HG03039 (cell line): ENCODE results near the gene PCNT.
"Not testable (repeated sequence)": the region's sequence is repeated elsewhere in the genome, so short reads cannot be mapped to it uniquely, and the experiment has no call there.

Source experiments
- ATAC-seq: cut with Tn5 transposase; IDR thresholded peaks from one replicate; pipeline ENCODE4 v1.9.1; 2021; ENCODE audit warnings: mild to moderate bottlenecking, moderate library complexity; ENCODE audit not compliant: unreplicated experiment

Gene PCNT

DNA sequence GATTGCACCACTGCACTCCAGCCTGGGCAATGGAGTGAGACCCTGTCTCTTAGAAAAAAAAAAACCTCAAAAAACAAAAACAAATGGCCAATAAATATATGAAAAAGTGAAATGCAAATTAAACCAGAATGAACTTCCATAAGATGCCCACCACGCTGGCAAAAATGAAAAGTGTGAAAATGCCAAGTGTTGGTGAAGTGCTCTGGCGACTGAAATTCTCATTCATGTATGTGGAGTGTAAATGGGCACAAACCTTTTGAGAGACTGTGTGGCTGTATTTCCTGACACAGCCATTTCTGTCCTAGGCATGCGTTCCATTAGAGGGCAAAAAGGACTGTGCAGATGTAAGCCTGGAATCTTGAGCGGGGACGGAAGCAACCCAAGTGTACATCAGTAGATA lies 19.5 kb upstream of the PCNT start:
- ATAC-seq = no peak

DNA sequence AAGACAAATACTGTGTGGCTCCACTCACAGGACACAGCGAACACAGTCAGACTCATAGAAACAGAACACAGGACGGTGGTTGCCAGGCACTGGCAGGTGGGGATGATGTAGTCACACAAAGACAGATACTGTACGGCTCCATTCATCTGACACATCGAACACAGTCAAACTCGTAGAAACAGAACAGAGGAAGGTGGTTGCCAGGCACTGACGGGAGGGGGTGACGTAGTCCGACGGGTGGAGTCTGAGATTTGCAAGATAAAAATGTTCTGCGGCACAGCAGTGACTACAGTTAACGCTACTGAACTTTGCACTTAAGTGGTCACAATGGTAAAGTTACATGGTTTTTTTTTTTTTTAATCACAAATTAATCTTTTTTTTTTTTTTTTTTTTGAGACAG lies 19.0 kb upstream of the PCNT start:
- no peak for ATAC-seq

DNA sequence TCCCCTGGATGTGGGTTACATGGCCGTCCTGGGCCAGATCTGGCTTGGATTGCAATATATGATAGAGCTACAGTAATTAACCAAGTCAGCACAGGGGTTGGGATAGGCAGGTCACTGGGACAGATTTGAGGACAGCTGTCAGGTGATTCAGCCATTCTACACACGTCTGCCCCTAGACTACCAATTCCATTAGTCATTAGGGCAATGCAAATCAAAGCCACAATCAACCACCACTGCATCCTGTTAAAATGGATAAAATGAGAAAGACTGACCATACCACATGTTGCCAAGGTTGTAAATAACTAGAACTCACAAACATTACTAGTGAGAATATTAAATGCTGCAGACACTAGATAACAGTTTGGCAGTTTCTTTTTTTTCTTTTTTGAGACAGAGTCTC lies 16.3 kb upstream of the PCNT start:
- no peak for ATAC-seq

DNA sequence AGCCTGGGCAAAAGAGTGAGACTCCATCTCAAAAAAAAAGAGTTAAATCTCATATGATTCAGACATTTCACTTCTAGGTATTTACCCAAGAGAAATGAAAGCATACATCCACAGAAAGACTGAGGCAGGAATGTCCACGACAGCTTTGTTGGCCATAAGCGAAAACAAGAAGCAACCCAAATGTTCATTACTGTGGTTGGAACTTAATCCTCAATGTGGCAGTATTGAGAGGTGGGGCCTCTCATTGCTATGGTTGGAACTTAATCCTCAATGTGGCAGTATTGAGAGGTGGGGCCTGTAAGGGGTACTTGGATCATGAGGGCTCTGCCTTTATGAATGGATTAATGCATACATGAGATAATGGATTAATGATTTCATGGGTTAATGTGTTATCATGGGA lies 15.5 kb upstream of the PCNT start:
- no peak for ATAC-seq

DNA sequence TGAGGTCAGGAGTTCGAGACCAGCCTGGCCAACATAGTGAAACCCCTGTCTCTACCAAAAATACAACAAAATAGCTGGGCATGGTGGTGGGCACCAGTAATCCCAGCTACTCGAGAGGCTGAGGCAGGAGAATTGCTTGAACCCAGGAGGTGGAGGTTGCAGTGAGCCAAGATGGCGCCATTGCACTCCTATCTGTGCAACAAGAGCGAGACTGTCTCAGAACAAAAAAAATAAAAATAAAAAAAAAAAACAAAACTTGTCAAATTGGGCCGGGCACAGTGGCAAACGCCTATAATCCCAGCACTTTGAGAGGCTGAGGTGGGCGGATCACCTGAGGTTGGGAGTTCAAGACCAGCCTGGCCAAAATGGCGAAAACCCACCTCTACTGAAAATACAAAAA lies 13.7 kb upstream of the PCNT start:
- ATAC-seq = not testable (repeated sequence)

DNA sequence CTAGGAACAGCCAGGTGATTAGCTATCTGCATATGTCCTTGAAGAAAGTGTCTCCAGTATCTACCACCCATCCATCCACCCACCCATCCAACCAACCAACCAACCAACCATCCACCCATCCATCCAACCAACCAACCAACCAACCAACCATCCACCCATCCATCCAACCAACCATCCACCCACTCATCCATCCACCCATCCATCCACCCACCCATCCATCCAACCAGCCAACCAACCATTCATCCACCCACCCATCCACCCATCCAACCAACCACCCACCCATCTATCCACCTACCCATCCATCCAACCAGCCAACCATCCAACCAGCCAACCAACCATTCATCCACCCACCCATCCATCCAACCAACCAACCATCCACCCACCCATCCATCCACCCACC lies 12.4 kb upstream of the PCNT start:
- no peak for ATAC-seq

DNA sequence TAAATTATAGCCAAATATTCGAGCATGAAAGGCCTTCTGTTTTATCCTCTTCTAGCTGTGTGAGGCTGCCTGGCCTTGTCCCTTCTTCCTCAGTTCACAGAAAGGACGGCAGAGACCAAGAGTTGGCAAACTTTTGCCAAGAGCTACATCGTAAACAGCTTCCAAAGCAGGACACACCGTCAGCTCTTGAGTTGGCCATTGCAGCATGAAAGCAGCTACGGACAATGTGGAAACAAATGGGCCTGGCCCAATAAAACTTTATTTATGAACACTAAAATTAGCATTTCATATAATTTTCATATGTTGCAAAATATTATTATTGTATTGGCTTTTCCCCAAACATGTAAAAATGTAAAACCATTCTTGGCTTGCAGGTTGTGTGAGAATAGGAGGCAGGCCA lies 11.0 kb upstream of the PCNT start:
- ATAC-seq = no peak

DNA sequence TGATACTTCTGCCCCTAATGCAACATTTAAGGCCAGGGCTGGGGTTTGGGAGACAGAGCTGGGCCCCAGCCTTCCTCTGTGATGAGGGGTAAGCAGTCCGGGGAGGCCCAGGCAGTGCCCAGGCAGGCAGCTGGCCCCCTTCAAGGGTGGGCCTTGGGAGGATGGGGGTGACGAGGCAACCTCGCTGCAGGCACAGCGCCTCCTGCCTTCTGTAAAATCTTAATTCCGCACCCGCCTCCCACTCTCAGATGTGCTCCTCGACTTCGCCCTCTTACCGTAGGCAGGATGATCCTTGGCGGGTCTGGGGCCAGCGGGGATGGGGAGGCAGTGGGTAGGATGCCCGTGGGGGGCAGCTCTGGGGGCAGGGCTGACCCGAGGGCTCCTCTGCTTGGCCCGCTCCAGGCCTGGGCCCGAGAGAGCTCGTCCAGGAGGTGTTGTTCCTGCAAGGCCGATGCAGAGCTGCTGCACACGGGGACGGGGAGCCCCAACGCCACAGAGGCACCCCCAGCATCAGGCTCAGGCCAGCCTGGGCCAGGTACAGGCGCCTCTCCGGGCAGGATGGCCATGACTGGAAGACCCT lies 9.4 kb upstream of the PCNT start:
- no peak for ATAC-seq

DNA sequence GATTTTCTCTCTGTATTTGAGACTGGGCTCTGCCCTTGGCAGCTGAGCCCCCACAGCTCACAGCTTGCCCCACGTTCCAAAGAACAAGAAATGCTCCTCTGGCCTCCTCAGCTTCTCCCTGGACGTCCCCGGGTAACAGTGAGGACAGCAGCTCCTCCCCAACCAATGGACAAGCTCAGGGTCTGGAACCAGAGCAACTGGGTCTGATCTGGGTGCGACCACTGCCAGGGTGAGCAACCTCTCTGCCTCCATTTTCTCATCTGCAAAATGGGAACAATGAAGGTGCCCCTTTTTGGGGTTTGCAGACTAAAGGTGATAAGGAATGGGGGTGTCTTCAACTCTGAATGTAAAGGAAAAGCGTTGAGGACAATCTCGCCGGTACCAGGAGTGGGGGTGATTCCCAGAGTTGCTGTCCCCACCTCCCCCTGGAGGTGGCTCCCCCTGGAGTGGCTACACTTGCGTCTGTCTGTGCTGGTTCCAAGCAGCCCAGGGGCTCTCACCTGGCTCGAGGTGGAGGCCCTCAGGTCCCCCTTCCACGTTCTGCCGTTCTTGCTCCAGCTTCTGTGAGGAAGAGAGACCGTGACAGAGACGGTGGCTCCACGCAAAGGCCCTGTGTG lies 7.1 kb upstream of the PCNT start:
- no peak for ATAC-seq

DNA sequence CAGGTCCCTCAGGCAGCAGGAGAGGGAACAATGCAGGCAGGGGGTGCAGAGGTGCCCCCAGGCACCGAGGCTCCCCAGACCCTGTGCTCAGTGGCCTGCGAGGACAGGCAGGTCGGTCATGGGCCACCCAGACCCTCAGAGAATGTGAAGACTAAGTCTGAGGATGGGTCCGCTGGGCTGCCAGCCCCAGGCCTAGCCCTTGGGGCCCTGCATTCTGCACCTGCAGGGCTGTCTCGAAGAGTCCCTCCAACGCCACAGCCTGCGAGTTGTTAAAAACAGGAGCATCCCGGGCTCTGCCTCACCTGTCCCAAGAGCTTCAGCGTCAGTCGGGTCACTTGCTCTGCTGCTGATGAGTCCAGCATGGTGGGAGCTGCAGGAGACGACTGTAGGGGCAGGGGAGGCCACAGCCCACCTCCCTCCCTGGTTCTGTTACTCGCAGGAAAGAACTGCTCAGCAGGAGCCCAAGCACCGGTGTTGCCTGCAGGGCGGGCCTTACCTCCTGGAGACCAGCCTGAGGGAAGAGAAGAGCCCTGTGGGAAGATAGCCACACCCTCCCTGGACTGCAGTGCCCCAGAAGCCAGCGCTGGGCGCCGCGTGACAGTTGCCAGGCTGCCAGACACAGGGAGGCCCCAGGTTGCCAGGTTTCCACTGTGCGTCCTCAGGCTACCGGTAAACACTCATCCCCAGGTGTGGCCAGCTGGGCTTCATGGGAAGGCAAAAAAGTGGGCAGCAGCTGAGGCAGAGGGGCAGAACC lies 6.1 kb upstream of the PCNT start:
- ATAC-seq = no peak

DNA sequence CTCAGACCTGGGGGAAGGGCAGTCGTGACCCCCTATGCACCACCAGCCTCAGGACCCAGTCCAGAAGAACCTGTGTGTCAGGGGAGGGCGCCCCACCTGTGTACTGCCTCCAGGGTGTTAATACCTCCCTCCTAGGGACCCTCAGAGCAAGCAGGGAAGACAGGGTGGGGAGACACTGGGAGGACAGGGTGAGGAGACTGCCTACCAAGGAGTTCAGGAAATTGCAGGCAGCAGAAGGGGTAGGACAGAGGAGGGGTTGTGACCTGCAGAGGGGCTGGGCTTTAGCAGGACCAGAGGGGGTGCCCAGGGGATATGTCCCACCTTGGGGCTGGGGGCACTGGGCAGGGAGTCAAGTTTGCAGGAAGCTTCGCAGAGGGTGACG lies 5.5 kb upstream of the PCNT start:
- no peak for ATAC-seq

DNA sequence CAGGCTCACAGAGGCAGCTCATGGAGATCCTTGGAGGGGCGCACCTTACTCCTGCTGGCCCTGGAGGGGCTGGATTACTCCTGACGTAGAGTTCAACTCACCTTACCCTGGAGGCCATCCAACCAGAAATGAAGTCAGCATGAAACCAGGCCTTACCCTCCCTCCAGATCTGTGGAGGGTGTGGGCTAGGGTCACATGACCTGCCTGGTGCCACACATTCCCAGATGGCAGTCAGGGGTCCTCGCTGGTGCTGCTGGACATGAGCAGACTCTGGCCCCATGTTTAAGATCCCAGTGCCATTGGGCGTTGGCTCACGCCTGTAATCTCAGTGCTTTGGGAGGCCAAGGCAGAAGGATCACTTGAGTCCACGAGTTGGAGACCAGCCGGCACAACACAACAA lies 4.8 kb upstream of the PCNT start:
- no peak for ATAC-seq

DNA sequence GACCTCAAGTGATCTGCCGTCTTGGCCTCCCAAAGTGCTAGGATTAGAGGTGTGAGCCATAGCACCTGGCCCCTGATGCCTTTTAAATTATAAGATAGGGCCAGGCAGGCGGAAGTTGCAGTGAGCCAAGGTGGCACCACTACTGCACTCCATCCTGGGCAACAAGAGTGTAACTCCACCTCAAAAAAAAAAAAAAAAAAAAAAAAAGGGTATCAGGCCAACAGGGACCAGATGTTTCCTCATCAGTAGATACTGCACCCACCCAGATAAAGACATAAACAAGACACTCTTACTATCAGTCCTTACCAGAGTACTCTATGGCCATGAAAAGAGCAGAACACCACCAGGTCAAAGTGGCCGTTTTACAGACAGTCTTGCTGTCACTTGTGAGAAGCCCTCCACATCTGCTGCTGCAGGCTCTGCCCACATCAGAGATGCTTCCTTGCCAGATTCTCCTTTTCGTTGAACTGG lies 3.6 kb upstream of the PCNT start:
- ATAC-seq = no peak

DNA sequence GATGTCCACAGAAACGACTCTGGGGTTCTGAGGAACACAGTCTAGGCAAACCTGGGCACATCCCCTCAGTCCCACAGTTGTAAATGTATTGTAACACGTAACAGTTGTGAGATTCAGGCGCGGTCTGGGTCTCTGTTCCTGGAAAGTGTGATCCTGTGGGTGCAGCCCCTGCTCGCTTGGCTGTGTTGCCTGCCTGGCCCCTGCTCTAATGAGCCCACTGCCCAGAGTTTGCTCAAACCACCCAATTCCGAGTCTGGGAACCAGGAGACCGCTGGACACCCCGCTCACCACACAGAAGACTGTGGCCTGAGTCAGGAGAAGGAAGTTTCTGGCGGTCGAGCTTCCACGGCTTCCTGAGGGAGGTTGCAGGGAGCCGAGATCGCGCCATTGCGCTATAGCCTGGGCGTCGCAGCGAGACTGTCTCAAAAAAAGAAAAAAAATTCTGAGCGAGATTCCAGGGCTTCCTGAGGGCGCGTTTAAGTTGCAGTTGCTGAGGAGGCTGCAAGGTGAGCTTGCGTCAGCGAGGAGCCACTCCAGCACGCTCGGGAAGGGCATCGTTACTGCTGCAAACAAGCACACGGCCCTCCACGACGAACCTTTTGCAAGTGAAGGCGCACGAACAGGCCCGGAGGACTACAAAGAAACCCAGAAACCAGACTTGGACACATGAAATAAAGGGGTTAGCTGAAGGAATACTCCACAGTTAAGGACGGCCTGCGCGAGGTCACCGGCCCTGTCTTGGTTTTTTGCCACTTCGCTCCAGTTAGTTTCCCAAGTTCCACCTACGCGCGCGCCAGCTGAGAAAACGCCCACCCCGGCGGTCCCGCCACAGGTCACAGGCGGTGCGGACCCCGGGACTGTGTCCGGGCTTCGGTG lies 1.4 kb upstream of the PCNT start:
- no peak for ATAC-seq

DNA sequence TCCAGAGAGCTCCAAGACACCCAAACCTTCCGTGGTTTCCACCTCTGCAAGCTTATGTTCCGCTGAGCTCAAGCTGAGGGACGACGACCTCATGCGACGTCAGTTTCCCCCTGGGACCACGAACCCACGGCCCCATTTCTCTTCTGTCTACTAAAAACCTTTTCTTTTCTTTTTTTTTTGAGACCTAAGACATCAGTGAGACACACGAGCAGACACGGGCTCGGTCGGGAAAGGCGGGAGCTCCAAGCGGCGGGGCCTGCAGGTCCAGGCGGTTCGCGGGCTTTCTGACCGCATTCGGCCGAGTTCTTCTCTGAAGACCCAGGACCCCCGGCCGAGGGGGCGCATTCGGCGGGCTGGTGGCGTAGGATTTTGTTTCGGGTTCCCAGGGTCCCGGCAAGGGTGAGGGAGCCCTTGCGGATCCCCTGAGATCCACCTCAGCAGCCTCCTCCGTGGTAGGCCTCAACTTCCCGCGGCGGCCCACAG lies 688 bp upstream of the PCNT start:
- peak; percentile 5 for ATAC-seq

DNA sequence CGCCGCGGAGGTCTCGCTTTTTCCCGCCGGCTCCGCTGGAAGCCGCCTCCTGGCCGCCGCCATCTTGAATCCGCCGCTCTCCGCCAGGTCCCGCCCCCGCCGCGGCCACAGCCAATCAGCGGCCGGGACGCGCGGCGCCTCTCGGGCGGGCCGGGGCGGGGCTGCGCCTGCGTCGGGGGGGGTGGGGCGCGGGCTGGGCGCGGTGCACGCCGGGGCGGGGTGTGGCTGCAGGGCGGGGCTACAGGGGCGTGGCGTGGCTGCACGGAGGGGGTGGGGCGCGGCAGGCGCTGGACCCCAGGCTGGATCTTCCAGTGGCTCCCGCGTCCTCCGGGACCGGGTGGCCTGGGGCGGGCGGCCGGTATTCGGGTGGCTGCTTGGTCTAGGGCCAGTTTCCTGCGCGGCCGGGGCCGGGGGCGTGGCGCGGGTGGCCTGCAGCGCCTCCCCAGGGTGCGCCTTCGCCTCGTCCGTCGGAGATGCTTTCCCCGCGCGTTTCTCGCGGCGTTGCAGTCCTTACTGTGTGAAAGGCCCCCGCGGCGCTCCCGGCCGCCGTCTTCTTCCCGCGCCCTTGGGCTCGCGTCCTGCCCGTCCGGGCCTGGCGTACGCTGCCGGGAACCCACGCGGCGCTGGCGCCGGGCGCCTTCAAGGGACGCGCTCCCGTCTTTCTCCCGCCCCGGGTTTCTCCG lies 575 bp downstream of the PCNT start:
- ATAC-seq = peak; percentile 46

DNA sequence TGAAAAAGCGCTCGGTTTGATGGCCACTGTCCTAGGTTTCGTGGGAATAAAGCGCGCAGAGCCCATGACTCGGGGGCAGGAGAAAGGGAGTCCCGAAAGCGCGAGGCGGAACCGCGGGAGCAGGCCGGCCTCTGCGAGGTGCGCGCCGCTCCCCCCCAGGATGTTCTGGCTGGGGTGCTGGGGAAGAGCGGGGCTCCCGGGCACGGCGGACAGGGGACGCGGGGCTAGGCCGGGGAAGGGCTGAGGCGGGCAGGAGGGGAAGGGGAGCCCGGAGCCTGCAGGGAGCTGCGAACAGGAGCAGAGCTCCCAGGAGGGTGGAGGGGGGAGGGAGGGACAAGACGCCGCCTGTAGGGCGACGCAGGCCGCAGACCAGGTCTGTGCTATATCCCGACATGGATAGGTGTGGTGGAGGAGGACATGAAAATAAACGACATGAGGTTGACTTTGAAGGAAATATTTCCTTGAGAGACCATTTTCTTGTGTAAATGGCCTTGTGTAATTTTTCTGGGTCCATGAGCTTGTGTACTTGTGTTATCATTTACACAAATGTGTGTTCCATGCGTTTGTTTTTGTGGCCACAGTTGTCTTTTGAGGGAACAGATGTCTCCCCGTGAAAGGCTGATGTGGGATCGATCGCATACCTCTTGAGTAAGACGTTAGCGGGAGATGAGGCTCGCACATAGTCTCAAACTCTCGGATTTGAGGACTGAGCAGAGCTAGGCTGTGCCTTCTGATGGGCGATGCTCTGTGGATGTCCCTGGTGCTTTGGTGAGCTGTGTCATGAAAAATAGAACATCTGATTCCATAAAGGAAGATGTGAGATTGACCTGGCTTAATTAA lies 1.3 kb downstream of the PCNT start:
- no peak for ATAC-seq

DNA sequence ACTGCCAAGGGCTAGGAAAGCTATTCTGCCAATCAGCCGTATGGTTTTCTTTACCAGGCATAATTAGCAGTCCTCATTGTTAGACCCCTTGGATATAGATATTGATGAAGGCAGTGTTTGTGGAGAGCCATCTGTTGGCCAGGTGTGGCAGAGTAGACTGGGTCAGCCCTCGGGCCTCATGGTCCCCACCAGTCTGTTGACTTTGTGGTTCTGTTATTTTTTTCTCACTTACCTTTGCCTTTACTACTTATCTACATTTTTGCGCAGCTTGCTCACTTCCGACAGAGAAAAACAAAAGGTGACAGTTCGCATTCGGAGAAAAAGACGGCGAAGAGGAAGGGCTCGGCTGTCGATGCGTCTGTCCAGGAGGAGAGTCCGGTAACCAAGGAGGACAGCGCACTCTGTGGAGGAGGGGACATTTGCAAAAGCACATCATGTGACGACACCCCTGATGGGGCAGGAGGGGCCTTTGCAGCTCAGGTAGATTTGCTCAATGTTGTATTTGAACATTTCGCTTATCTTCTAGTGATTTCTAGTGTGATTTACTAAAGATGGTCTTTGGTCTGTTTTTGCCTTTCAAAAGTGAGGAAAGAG lies 2.3 kb downstream of the PCNT start:
- no peak for ATAC-seq

DNA sequence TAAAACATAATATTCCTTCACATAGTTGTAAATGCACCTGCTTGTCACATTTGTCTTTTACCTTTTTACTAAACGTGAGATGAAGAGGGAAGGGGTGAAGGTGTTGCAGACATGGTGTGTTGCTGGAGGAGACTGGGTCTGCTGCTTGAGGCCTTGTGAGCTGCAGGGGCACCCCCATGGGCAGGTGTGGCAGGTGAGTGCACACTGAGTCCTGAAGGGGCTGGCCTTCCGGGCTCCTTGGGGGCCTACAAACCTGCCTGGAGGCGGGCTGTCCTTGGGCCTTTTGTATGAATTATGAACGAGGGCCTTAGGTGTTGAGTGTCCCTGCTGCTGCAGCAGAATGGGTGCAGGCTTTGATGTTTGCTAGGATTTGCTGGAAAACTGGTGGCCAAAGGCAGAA lies 3.8 kb downstream of the PCNT start:
- no peak for ATAC-seq
